GM18520 (cell line): ENCODE measurements around the gene LPO.
A peak's percentile ranks its signal among the peaks of the same experiment; 100 is the strongest.

ENCODE experiments used
- ATAC-seq: cut with Tn5 transposase; IDR thresholded peaks from one replicate; pipeline ENCODE4 v1.9.1; 2021; ENCODE audit not compliant: unreplicated experiment

The LPO gene

DNA sequence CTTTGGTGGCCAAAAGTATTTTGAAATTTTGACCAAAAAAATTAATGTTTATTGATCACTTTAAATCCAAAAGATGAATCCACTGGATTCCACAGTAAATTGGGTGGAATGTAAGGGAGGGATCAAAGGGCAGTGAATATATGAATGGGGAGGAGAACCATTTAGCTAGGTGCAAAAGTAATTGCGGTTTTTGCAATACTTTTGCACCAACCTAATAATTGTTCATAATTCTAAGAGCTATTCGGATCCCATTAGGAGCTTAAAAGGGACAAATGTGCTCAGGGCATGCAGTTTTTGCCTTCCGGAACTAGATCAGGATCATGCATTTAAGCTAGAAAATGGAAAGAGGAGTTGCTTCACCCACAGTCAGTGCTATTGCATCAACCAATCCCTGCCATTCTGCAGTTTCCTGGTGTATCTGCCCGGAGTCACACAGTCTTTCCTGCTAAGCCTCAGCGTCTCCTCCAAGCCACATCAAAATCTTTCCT is at the start of gene LPO:
Gene LPO (plus strand): TSS at position 438 of the 488 bp plus-strand sequence. CDS start 4,396 bp downstream, outside the sequence.
- no peak for ATAC-seq

DNA sequence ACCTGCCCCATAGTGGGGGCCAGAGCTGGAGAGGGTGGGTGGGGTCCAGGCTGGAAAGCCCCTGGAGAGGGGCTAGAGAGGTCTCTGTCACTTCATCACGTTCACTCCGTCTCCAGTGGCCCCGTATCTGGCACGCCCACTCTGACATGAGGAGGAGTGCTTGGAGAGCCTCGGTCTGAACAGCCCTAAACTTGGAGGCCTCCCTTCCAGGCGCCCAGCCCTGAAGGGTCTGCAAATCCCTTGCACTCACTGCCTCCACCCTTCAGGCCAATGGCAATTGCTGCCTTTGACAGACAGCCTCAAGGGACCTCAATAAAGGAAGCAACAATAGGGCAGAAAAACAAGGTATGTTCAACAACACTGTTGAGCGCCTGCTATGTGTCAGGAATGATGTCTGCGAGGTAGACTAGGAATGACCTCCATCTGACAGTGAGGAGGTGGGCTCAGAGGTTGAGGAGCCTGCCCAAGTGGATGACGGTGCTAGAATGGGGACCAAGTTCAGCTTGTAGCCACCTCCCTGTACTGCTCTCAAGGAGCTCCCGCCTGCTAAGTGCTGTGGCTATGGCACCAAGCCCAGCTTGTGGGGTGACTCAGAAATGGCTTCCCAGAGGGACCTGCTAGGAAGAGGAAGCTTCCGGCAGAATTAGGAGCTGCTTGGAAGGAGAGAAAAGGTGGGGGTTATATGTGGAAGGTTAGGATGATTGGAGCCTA is 48.8 kb upstream of the LPO start:
- ATAC-seq = no peak

DNA sequence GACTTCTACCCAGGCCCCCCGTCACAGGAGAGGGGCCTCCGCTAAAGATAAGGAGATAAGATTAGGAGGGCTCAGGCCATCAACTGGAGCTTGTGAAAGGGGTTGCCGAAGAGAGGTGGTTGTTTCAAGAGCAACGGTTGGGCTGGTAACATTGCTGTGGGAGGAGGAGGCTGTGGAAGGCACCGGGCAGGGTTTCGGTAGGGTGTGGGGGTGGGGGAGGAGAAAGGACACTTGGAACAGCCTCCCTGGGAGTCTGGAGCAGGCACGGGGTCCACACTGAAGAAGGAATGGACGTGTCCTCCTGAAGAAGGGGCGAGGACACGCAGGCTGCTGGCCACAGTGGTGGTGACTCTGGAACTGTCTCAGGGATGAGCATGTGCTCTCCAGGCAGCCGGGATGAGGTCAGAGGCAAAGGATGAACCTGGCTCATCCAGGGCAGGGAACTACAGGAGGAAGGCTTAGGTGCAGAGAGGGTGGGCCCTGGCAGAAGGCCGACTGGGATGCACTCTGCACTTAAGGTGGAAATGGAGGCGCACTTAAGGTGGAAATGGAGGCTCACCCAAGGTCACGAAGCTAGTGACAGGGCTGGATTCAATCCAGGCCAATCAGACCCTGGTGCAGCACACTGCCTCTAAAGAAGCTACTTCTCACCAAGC is 47.0 kb upstream of the LPO start:
- no peak for ATAC-seq

DNA sequence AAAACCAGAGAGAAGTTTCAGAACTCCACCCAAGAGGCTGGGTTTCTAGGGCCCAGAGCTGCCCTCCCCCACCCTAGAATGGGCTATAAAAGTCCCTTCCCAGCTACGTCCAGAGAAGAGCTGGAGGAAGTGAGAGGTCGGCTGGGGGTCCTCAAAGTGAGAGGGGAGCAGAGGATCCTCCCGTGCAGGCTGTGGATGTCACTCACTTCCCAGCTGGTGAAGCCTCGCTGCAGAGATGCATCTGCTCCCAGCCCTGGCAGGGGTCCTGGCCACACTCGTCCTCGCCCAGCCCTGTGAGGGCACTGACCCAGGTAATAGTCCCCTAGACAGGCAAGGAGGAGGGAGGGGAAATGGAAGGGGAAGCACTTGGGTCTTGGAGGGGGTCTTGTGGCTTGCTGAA is 45.8 kb upstream of the LPO start, which contains the start of gene EPX:
Gene EPX (plus strand): TSS at position 115 of the 400 bp plus-strand sequence. CDS start 121 bp downstream, at position 236.
- ATAC-seq = no peak

- no peak for ATAC-seq
Observed at GRCh38 chr17:58193641-58194255, 44.6 kb upstream of the LPO start.

DNA sequence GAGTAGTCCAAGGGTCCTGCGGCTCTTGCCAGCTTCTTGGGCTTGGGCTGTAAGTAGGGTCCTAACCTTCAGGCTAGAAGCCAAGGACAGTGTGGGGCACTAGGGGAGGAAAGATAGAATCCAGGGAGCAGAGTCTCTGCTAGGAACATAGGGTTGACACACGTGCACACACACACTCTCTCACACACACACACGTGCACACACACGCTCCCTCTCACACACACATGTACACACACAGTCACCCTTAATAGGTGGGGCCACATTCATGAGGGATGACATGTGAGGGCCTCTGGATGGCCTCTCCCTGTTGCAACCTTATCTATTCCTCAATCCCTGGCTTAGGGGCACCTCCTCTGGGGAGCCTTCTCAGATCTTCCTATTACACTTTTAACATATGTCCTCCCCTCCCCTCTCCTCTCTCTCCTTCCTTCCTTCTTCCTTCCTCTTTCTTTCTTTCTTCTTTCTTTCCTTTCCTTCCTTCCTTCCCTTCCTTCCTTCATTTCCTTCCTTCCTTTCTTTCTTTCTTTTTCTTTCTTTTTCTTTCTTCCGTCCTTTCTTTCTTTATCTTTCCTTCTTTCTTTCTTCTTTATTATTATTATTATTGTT is 42.8 kb upstream of the LPO start:
- no peak for ATAC-seq

GRCh38 chr17:58196610-58197009 is 41.8 kb upstream of the LPO start:
- ATAC-seq = no peak

- ATAC-seq = no peak
Observed at GRCh38 chr17:58200024-58200633, 38.3 kb upstream of the LPO start.

- ATAC-seq = no peak
Observed at GRCh38 chr17:58202859-58203258, 35.5 kb upstream of the LPO start.

GRCh38 chr17:58204796-58205195 is 33.6 kb upstream of the LPO start:
- no peak for ATAC-seq

DNA sequence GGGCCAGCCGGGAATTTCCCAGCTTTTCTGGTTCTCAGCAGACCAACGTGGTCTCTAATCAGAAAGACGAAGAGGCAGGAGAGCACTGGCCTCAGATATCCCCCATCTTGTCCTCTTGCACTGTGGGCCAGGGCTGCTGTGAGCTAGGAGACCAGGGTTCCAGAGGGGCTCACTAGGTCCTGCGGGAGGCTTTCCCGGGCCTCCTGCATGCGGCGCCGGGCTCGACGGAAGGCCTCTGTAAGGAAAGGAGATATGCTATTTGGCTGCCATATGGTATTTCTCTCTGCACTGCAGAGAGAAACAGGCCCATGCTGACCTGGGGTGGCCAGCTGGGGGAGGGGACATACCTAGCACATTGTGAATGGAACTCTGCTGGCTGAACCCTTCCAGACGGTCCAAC is 32.4 kb upstream of the LPO start:
- ATAC-seq = no peak

DNA sequence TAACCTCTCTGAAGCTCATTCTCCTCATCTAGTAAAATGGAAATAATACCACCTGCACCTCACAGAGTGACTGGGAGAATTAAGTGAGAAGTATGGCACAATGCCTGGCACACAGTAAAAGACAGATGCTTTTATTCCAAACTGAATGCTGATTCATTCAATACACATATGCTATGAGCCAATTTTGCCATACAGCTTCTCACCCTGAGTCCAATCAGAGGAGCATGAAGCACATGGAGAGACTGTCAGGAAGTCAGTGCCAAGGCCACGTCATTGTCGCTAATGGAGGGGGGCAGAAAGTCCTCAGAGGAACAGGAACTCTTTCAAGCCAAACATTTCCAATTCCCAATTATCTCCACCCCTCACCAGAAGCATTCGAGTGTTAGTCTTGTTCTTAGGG is 30.9 kb upstream of the LPO start:
- no peak for ATAC-seq

GRCh38 chr17:58208344-58208743 is 30.0 kb upstream of the LPO start:
- no peak for ATAC-seq

DNA sequence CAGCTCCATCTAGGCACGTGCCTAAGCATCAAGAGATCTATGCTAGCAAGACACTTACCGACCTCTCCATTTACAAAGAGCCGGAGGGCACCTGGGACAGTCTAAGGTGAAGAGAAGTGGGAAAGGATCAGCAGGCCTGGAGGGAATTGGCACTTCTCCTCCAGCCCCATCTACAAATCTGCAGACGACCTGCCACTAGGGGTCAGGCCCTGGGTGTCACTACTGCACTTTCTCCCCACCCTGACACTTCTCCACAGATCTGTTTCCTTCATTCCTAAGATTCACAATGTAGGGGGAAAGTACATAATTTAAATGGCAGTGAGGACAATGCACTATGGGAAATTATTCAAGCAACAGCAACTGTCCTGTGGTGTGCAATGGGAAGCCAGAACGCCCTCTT is 27.5 kb upstream of the LPO start:
- ATAC-seq = no peak

DNA sequence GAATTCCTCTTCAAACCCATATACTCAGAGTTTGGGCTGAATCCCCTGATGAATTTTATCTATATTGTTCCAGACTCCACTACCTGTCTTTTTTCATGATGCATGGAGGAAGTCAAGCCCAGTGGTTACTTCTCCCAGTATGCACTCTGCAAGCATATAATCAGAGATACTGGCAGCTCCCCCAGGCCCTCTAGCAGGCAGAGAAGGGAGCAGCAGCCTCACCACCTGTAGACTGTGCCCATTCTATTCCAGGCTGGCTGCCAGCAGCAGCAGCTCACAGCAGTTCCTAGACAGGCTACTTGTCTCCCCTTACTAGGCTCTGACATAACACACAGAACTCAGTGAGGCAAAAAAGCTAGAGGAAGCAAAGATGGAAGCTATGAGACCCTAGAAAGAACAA is 22.7 kb upstream of the LPO start:
- no peak for ATAC-seq

DNA sequence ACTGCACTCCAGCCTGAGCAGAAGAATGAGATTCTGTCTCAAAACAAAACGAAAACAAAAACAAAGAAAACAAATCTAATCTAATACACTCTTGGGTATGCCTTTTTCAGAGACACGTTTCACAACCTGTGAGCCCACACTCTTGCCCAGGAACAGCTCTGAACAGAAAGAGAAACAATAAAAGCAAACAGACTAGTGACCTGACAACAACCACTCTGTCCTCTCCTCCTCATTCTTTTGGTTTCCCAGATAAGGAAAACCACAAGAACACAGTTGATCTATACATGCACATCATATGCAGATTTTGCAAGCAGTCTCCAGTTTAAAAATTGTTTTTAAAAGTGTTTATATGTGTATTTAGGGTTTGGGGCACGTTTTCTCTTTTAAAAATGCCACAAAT is 20.6 kb upstream of the LPO start:
- no peak for ATAC-seq

DNA sequence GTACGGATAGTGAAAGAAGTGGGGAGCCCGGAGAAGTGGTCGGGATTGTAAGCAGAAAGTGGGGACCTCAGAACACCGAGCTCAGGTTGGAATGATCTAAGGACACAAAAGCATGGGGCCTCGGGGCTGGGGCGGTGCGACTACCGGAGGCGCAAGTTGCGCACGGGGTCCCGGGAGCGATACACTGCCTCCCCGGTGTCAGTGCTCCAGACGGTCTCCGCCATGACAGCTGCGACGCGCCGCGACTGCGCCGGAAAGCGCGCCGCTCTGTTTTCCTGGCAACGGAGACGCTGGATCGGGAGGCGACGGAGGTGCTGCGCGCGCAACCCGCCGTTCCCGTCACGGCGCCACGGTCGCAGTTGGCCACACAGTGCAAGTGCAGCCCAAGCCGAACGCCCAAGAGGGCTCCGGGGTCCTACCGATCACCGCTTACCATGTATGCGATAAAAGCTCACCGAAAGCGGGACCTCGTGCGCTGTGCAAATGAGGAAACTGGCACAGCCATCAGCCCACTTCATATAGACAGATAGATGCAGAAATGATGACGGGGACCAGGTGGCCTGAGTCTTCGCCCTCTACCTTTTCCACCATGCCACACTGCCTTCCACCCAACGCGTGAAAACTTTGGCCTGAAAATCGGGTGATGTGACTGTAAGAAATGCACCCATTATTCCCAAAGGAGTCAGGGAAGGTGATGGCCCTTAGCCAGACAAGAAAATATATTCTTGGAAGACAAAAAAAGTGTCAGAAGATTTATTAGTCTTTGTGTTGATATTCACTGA is 19.2 kb upstream of the LPO start, which contains the start of gene MKS1:
Gene MKS1 (minus strand): TSS at position 249 of the 782 bp plus-strand sequence. CDS start 25 bp downstream, at position 224.
- peak; percentile 91 for ATAC-seq

- no peak for ATAC-seq
Observed at GRCh38 chr17:58219789-58220183, 18.6 kb upstream of the LPO start.

DNA sequence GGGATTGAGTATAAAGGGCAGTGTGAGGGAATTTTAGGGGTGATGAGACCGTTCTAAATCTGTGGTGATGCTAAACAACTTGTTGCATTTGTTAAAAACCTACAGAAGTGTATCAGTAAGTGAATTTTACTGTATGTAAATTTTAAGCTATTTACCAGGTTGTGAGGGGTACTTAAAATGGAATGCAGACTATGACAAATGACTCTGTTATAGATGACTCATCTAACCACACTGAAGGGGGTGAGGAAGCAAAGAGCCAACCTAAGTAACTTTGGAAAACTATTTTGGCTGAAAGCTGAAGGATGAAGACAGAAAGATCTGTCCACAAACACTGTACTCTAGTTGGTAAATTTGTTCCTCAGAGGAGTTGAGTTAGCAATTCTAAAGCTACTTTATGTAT is 14.1 kb upstream of the LPO start:
- ATAC-seq = no peak

- ATAC-seq = no peak
Observed at GRCh38 chr17:58227733-58228132, 10.7 kb upstream of the LPO start.
